GM23248 (cell line): ENCODE results near the gene ODAD2.

Experiments
- EZH2 ChIP-seq: fragments of 200-600 bp; sonication (generic); IDR thresholded peaks from 2 replicates; pipeline ENCODE4 v1.6.1; 2018; ENCODE audit warnings: antibody characterized with exemption, mild to moderate bottlenecking; ENCODE audit not compliant: insufficient read depth, poor library complexity, severe bottlenecking
- EZH2phosphoT487 ChIP-seq: fragments of 200-600 bp; sonication (generic); IDR thresholded peaks from 2 replicates; pipeline ENCODE4 v1.6.1; 2018; ENCODE audit warnings: antibody characterized with exemption, moderate library complexity, mild to moderate bottlenecking, low read depth; ENCODE audit not compliant: insufficient read depth

GRCh38 chr10:27783660-27784059 is 215.2 kb downstream of the ODAD2 start:
- no peak for TF ChIP-seq EZH2phosphoT487
- no peak for TF ChIP-seq EZH2
